ENCODE measurements around the gene LCN10. TPM values are rescaled to one million over a fixed set of nuclear protein-coding genes. Genes with fewer than 3 reads are reported as not detected.
A peak's percentile ranks its signal among the peaks of the same experiment; 100 is the strongest.

Gene LCN10
- total and polyA plus RNA-seq, 9 of the 15 experiments (the other 6 are each of a cell fraction or from before 2014, with no cell fraction given), result 0.10 to 0.21 (median 0.14) TPM; not detected in 6

DNA sequence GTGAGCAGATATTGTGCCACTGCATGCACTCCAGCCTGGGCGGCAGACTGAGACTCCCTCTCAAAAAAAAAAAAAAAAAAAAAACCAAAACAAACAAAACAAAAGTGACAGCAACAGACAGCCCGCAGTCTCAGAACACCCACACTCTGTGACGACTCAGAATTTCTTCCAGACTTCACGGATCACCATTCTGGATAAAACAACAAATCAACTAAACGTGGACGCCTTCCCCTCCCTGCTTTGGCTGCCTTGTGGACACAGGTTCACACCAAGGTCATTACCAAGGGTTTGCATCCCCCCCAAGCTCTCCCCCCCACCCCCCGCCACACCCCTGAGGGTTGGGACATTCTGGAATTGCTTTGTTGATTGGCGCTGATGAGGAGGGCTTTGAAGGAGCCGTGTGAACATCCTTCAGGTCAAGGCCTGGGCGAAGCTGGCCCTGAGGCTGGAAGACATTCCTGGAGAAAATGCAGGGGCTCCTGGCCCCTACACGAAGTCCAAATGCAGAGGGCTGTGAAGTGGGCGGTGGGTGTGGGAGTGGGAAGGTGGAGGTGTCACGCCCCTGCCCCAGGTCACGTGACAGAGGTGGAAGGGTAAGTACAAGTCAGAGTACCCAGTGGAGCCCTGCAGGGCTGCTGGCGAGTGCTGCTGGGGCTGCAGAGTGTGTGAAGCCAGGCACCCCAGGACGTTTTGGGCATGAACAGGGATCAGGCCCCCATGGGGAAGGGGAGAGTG, 10.1 kb downstream of the LCN10 start (continued):
- TF ChIP-seq, protein P1, sequence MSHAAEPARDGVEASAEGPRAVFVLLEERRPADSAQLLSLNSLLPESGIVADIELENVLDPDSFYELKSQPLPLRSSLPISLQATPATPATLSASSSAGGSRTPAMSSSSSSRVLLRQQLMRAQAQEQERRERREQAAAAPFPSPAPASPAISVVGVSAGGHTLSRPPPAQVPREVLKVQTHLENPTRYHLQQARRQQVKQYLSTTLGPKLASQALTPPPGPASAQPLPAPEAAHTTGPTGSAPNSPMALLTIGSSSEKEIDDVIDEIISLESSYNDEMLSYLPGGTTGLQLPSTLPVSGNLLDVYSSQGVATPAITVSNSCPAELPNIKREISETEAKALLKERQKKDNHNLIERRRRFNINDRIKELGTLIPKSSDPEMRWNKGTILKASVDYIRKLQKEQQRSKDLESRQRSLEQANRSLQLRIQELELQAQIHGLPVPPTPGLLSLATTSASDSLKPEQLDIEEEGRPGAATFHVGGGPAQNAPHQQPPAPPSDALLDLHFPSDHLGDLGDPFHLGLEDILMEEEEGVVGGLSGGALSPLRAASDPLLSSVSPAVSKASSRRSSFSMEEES (CRISPR knock-in tag; IDR thresholded peaks at IDR 0.05), result peak; percentile 51
- peak; percentile 77; the same call in 1 of the 2 replicates for TF ChIP-seq RAD51 (IDR thresholded peaks at IDR 0.05; ENCODE audit: borderline replicate concordance, low read depth)
- TF ChIP-seq, protein P2, sequence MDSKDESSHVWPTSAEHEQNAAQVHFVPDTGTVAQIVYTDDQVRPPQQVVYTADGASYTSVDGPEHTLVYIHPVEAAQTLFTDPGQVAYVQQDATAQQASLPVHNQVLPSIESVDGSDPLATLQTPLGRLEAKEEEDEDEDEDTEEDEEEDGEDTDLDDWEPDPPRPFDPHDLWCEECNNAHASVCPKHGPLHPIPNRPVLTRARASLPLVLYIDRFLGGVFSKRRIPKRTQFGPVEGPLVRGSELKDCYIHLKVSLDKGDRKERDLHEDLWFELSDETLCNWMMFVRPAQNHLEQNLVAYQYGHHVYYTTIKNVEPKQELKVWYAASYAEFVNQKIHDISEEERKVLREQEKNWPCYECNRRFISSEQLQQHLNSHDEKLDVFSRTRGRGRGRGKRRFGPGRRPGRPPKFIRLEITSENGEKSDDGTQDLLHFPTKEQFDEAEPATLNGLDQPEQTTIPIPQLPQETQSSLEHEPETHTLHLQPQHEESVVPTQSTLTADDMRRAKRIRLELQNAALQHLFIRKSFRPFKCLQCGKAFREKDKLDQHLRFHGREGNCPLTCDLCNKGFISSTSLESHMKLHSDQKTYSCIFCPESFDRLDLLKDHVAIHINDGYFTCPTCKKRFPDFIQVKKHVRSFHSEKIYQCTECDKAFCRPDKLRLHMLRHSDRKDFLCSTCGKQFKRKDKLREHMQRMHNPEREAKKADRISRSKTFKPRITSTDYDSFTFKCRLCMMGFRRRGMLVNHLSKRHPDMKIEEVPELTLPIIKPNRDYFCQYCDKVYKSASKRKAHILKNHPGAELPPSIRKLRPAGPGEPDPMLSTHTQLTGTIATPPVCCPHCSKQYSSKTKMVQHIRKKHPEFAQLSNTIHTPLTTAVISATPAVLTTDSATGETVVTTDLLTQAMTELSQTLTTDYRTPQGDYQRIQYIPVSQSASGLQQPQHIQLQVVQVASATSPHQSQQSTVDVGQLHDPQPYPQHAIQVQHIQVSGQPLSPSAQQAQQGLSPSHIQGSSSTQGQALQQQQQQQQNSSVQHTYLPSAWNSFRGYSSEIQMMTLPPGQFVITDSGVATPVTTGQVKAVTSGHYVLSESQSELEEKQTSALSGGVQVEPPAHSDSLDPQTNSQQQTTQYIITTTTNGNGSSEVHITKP (IDR thresholded peaks at IDR 0.05; ENCODE audit: partially characterized antibody), result no peak
- TF ChIP-seq SREBF2 (CRISPR knock-in tag; IDR thresholded peaks at IDR 0.05), result no peak
- TF ChIP-seq IFI16 (CRISPR knock-in tag; IDR thresholded peaks at IDR 0.05), result no peak
- TF ChIP-seq HNRNPUL1 (IDR thresholded peaks at IDR 0.05; ENCODE audit: low read length), result no peak
- TF ChIP-seq IRF2 (CRISPR knock-in tag; IDR thresholded peaks at IDR 0.05), result no peak
- TF ChIP-seq ZNF696 (CRISPR knock-in tag; conservative IDR thresholded peaks at IDR 0.05), result no peak
- TF ChIP-seq ZNF133 (CRISPR knock-in tag; IDR thresholded peaks at IDR 0.05), result no peak
- TF ChIP-seq U2AF1 (optimal IDR thresholded peaks at IDR 0.05; ENCODE audit: low read depth, low read length), result no peak
- TF ChIP-seq, protein P3, sequence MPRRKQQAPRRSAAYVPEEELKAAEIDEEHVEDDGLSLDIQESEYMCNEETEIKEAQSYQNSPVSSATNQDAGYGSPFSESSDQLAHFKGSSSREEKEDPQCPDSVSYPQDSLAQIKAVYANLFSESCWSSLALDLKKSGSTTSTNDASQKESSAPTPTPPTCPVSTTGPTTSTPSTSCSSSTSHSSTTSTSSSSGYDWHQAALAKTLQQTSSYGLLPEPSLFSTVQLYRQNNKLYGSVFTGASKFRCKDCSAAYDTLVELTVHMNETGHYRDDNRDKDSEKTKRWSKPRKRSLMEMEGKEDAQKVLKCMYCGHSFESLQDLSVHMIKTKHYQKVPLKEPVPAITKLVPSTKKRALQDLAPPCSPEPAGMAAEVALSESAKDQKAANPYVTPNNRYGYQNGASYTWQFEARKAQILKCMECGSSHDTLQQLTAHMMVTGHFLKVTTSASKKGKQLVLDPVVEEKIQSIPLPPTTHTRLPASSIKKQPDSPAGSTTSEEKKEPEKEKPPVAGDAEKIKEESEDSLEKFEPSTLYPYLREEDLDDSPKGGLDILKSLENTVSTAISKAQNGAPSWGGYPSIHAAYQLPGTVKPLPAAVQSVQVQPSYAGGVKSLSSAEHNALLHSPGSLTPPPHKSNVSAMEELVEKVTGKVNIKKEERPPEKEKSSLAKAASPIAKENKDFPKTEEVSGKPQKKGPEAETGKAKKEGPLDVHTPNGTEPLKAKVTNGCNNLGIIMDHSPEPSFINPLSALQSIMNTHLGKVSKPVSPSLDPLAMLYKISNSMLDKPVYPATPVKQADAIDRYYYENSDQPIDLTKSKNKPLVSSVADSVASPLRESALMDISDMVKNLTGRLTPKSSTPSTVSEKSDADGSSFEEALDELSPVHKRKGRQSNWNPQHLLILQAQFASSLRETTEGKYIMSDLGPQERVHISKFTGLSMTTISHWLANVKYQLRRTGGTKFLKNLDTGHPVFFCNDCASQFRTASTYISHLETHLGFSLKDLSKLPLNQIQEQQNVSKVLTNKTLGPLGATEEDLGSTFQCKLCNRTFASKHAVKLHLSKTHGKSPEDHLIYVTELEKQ (CRISPR knock-in tag; IDR thresholded peaks at IDR 0.05), result no peak
- TF ChIP-seq SOX6 (IDR thresholded peaks at IDR 0.05), result no peak
- no peak for TF ChIP-seq DMBX1 (CRISPR knock-in tag; IDR thresholded peaks at IDR 0.05; ENCODE audit: borderline replicate concordance)
- TF ChIP-seq ZBTB12 (CRISPR knock-in tag; IDR thresholded peaks at IDR 0.05), result no peak
- TF ChIP-seq, protein P4, sequence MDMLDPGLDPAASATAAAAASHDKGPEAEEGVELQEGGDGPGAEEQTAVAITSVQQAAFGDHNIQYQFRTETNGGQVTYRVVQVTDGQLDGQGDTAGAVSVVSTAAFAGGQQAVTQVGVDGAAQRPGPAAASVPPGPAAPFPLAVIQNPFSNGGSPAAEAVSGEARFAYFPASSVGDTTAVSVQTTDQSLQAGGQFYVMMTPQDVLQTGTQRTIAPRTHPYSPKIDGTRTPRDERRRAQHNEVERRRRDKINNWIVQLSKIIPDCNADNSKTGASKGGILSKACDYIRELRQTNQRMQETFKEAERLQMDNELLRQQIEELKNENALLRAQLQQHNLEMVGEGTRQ (CRISPR knock-in tag; IDR thresholded peaks at IDR 0.05), result peak; percentile 48
- TF ChIP-seq MEF2A (IDR thresholded peaks at IDR 0.05; ENCODE audit: control insufficient read depth, low read depth, low read length), result no peak
